C4-2B (cell line): ENCODE results near the gene TXLNG.

Source experiments
- H3K27ac ChIP-seq: fragments of 450-650 bp; 2 replicates; pipeline ENCODE4 v1.5.1; 2017
- CTCF ChIP-seq: fragments of 450-650 bp; conservative IDR thresholded peaks from 2 replicates; pipeline ENCODE4 v1.5.1; 2017; ENCODE audit warnings: mild to moderate bottlenecking
- ZFX ChIP-seq: fragments of 450-650 bp; IDR thresholded peaks from 2 replicates; pipeline ENCODE4 v1.6.1; 2017

TXLNG gene

DNA sequence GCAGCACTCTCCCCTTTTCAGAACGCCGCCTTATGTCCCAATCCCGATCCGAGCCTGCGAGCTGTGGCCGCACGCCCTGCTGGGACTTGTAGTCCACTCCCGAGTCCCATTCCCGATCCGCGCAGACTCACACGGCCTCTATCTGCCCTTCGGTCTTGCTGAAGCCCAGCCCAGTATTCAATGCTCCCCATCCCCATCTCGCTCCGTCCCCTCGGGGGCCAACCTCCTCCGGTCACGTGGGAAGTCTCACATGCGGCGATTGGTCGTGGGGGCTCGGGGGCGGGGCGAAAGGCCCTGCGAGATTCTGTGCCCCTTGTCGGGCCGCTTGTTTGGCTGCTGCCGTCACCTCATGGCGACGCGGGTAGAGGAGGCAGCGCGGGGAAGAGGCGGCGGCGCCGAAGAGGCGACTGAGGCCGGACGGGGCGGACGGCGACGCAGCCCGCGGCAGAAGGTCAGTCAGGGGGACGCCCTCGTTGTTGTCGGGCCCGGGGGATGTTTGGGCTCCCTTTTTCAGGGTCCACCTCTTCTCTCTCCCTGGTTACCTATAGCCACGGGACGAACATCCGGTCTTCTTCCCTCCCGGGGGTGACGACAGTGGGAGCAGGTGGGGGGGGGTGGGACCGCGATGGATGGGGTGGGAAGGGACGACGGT, at the start of gene TXLNG:
Gene TXLNG (plus strand): TSS at position 328 of the 652 bp plus-strand sequence. CDS start 22 bp downstream, at position 350.
- TF ChIP-seq CTCF (no peak), ZFX (no peak)

DNA sequence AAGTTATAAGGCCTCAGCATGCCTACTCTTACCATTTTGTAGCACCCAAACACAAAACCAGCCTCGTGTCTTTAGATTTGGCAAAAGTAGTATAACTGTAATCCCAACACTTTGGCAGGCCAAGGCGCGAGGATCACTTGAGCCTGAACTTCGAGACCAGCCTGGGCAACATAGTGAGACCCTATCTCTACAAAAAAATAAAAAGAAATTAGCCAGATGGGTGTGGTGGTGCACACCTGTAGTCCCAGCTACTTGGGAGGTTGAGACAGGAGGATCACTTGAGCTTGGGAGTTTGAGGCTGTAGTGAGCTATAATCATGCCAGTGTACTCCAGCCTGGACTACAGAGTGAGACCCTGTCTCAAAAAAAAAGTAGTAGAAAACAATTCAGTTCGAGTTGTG, 49.2 kb upstream of the TXLNG start:
- TF ChIP-seq ZFX: no peak
- TF ChIP-seq CTCF: no peak

More for the DNA sequence above, at the start of gene TXLNG:
- H3K27ac ChIP-seq: peak within 1 kb of the TSS; percentile 76

GRCh38 chrX:16739574-16739973, 46.7 kb upstream of the TXLNG start:
- TF ChIP-seq ZFX (no peak), CTCF (no peak)
- H3K27ac ChIP-seq: no peak overlapping the region

More for the DNA sequence above, 49.2 kb upstream of the TXLNG start:
- no peak overlapping the region for H3K27ac ChIP-seq

DNA sequence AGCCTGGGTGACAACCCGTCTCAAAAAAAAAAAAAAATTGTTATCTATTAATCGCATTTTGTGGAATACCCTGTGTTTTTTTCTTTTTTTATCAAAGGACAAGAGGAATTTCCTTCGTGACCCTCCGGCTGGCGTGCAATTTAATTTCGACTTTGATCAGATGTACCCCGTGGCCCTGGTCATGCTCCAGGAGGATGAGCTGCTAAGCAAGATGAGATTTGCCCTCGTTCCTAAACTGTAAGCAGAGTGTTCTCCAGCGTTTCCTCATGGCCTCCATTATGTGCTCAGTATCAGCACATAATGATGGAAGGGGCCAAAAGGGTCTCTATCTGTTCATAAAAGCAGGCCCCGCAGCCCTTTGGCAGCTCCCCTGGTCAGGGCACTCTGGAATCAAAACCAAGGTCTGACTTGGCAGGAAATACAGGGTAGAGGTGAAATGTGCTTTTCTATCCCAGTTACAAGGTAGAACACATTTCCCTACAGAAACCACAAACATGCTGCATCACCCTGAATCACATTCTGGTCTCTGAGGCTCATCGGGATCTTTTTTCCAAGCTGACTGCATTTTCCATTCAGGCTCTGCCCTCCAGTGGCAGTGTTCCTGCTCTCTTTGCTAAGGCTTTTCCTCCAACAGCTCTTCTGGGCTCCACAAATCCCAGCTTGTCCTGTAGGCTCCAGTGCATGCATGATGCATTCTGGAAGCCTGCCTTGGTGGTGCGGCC, 42.5 kb upstream of the TXLNG start:
- no peak overlapping the region for H3K27ac ChIP-seq
- TF ChIP-seq CTCF (no peak), ZFX (no peak)

DNA sequence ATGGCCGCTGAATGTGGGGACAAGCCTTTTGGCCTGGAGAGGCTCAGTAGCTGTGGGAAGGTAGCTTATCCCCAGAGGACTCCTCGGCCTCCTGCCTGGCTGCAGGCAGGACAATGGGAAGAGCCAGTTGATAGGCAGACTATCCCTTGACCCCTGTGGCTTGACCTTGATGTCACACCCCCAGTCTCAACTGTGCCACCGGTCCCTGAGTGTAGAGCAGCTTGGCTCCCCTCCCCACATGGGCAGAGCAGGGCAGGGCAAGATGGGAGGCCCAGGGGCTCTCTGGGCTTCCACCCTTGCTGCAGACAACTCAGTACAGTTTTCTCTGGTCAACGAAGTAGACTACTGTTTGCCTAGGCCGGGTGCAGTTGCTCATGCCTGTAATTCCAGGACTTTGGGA, 41.2 kb upstream of the TXLNG start:
- no peak for TF ChIP-seq CTCF
- no peak for TF ChIP-seq ZFX
- no peak overlapping the region for H3K27ac ChIP-seq

DNA sequence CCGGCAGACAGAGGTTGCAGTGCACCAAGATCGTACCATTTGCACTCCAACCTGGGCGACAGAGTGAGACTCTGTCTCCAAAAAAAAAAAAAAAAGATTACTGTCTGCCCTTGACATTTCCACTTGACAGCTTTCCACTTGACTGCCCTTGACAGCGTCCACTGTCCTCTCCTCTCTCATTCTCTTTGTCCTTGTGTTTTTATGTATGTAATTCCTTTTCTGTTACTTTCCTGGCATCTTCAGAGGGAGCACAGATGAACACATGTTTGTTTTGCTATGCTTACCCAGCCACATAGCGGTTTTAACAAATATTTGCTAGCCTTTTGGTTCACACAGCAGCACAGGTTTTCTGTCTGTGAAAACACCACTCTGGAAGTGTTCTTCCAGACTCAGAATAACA, 40.6 kb upstream of the TXLNG start:
- H3K27ac ChIP-seq: no peak overlapping the region
- no peak for TF ChIP-seq CTCF
- TF ChIP-seq ZFX: no peak

DNA sequence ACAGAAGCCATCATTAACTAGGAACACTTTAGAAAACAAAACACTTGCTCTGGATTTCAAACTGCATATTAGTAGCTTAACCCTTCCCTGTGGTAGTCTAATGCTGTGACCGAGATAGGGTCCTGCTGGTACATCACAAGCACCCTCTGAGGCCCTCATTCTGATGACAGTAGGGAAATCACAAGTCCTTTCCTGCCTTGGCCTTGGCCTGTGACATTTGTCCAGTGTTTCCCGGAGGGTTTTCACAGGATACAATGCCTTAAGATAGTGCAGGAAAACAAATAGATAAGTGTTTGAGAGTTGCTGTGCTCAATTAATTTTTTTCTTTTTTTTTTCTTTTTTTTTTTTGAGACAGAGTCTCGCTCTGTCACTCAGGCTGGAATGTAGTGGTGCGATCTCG, 37.8 kb upstream of the TXLNG start:
- H3K27ac ChIP-seq: no peak overlapping the region
- TF ChIP-seq ZFX (no peak), CTCF (no peak)
